Sciatic nerve (tissue), 2 donors: ENCODE data around the gene CBLL1. TPM values are rescaled to one million over a fixed set of nuclear protein-coding genes. Genes with fewer than 3 reads are reported as not detected.
A peak's percentile ranks its signal among the peaks of the same experiment; 100 is the strongest.

ENCODE experiments used
- ATAC-seq: fragments of 200-7000 bp; cut with Tn5 transposase; one replicate; pipeline ENCODE4 v1.9.1; 2020; ENCODE audit warnings: mild to moderate bottlenecking, moderate library complexity
- DNase-seq: peaks from one replicate; pipeline ENCODE4 v3.0.0-alpha.2; 2020; ENCODE audit warnings: low spot score
- intact Hi-C: fragments of 100-400 bp; cut with DNase I; formaldehyde crosslinking; loops from one replicate; pipeline ENCODE4 v1.14.2; 2022
- total RNA-seq: library from RNA; stranded (reverse); fragmentation: NEBNext Ultra II Directional; extraction: Animal tissue kit (Norgen Biotek cat#: 25700); gene quantifications from one replicate; pipeline ENCODE4 v1.2.1, GENCODE V29; 2021
- donor health status: DM: no; HTN: no; CAD: no.
- donor health status: DM: no; HTN: no; CAD: no.

Gene CBLL1
- total RNA-seq, 1 donor from 2014 or later, result 24.0 TPM

DNA sequence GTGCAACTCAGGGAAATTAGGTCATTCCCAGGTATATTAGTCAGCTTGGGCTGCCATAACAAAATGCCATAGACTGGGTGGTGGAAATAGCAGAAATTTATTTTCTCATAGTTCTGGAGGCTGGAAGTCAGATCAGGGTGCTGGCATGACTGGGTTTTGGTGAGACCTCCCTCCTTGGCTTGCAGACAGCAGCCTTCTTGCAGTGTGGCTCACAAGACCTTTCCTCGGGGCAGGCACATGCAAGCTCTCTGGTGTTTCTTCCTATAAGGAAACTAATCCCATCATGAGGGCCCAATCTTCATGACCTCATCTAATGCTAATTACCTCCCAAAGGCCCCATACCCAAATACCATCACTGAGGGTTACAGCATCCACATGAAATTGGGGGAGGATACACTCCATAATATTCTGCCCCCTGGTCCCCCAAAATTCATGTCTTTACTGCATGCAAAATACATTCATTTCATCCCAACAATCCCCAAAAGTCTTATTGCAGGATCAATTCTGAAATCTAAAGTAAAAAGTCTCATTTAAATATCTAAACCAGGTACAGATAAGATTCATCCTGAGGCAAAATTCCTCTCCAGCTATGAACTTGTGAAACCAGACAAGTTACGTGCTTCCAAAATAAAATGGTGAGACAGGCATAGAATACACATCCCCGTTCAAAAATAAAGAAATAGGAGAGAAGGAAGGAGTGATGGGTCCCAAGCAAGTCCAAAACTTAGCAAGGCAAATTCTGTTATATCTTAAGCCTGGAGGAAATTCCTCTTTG is 17.4 kb upstream of the CBLL1 start:
- DNase-seq (no peak), ATAC-seq (no peak)
- intact Hi-C loops, result loop anchor here (10.0 kb wide), 2 partner anchors 148 to 262 kb away; no protein-coding TSS in a partner anchor

DNA sequence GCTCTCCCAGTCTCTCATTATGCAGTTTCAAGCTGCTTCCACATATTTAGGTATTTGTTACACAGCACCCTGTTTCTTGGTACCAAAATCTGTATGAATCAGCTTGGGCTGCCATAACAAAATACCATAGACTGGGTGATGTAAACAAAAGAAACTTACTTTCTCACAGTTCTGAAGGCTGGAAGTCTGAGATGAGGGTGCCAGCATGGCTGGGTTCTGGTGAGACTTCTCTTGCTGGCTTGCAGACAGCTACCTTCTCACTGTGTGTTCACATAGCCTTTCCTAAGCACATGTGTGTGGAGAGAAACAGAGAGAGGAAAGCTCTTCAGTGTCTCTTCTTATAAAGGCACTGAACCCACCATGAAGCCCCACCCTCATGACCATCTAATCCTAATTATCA is 15.7 kb upstream of the CBLL1 start:
- intact Hi-C loops, result loop anchor here (10.0 kb wide), 2 partner anchors 147 to 263 kb away; no protein-coding TSS in a partner anchor
- DNase-seq (no peak), ATAC-seq (no peak)

DNA sequence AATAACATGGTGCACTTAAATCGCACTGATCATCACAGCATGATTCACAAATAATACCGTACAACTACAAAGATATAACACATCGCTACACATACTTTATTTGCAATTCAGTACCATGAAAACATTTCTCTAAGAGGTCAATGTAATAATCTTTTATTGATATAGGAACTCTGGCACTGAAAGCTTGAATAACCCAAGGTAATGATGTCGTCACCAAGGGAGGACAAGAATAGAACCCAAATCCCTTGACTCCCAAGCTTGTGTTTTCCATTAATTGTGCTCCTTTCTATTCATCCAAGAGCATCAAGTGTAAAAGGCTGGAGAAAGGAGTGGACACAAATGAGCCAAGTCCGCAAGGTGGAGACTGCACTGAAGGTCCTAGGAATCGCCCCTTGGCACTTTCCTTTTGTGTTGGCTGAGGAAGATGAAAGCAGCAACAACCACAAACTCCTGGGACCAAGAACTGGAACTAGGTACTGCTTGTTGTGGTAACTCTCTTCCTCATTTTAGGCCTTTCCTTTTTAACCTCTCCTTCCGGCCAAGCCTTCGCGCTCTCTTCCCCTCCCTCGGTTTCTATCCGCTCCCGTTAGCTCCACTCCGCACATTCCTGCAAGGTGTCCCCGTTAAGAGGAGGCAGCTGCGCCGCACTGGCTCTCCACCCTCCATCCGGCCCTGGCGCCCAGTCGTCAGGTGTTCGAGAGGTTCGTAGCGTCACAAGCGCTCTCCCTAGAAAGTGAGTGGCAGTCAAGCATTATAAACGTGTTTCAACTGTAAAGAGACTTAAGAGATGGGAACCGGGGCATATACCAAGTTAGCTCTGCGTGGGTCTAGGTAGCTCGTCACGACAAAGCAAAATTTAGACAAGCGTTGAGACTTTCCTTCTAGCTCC is 1.0 kb upstream of the CBLL1 start:
- peak; percentile 75 for DNase-seq
- intact Hi-C loops, result loop anchor here (5.0 kb wide), 1 partner anchor 139 kb away; no protein-coding TSS in a partner anchor

DNA sequence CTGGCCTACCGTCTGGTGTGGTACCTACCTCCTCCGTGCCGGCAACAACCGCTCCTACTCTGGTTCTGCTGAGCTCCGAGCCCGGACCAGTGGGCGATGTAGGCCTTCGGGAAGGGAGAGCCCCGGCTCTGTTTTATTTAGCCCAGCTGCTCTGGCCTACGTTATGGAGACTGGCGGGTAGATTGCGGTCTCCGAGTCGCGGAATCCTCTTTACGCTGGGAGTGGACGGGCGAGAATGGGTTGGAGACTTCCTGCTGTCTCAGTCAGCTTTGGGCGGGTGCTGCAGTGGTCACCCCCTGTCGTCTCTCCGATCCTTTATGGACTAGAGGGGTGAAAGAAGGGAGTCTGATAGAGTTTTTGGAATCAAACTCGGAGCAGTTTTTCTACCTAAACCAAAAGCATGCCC is 406 bp downstream of the CBLL1 start:
- intact Hi-C loops, result loop anchor here (5.0 kb wide), 1 partner anchor 138 kb away; no protein-coding TSS in a partner anchor
- ATAC-seq, result peak; percentile 47

More for the DNA sequence above, 1.0 kb upstream of the CBLL1 start:
- peak; percentile 55 for ATAC-seq

DNA sequence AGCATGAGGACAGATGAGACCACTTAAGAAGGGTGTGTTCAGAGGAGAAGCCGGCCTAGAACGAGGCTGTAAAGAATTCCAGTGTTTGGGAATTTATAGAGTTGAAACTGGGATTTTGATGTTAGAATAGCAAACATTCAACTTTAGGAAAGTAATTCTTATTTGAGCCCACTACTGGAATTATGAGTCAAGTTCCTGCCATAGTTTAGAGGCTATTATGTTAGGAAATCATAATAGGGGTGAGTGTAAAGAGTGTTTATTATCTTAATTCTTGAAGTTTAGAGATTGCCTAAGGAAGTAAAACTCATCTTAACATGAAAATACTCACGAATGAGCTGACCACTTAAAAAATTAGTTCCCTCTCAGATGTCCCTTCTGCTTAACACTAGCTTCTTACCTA is 2.1 kb downstream of the CBLL1 start:
- intact Hi-C loops, result no loop called here

More for the DNA sequence above, 406 bp downstream of the CBLL1 start:
- no peak for DNase-seq

DNA sequence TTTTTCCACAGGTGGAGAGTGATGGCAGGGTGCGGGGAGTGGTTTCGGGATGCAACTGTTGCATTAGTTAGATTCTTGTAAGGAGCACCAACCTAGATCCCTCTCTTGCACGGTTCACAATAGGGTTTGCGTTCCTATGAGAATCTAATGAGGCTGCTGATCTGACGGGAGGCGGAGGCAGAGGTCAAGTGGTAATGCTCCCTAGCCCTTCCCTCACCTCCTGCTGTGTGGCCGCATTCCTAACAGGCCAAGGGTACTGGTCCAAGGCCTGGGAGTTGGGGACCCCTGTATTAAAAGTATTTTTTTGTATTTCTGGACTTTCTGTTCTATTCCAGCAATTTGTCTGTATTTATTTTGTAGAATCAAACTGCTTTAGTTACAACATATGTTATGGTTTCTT is 7.2 kb downstream of the CBLL1 start:
- DNase-seq, result no peak
- ATAC-seq, result no peak

More for the DNA sequence above, 2.1 kb downstream of the CBLL1 start:
- DNase-seq, result no peak
- no peak for ATAC-seq

DNA sequence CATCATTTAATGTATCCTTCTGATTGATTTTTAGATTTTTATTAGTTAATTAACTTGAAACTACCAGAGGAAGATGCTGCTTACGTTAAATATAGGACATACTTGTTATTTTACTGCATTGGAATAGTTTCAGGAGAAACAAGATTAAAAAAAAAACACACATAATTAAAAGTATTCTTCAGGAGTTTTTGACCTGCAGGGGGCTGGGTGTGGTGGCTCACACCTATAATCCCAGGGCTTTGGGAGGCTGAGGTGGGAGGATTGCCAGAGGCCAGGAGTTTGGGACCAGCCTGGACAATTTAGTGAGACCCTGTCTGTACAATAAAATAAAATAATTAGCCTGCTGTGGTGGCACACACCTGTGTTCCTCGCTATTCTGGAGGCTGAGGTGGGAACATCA is 10.7 kb downstream of the CBLL1 start:
- intact Hi-C loops, result no loop called here
- ATAC-seq, result no peak
- no peak for DNase-seq

More for the DNA sequence above, 7.2 kb downstream of the CBLL1 start:
- intact Hi-C loops, result no loop called here

DNA sequence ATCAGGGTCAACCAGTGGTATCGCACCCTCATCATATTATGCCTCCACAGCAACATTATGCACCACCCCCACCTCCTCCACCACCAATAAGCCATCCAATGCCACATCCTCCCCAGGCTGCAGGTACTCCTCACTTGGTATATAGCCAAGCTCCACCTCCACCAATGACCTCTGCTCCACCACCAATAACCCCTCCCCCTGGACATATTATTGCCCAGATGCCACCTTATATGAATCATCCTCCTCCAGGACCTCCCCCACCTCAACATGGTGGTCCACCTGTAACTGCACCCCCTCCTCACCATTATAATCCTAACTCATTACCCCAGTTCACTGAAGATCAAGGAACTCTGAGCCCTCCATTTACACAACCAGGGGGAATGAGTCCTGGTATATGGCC is 14.7 kb downstream of the CBLL1 start:
- DNase-seq (no peak), ATAC-seq (no peak)
- intact Hi-C loops, result no loop called here

DNA sequence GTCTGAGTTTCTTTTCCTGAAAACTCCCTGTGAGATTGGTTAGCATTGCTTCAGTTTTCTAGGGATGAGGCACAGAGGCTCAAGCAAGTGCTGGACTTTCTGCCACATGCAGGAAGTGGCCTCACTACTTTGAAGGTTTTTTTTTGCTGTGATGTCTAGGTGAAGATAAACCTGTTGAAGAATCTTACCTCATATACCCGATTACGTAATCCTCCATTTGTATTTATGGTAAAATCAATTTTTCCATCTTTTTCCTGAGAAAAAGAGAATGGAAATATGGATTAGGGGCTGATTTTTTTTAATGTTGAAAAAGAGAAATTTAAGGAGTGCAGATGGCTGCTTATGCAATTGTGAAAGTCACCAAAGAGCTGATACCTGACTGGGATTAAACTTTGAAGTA is 23.4 kb downstream of the CBLL1 start:
- intact Hi-C loops, result no loop called here
- DNase-seq (no peak), ATAC-seq (no peak)

DNA sequence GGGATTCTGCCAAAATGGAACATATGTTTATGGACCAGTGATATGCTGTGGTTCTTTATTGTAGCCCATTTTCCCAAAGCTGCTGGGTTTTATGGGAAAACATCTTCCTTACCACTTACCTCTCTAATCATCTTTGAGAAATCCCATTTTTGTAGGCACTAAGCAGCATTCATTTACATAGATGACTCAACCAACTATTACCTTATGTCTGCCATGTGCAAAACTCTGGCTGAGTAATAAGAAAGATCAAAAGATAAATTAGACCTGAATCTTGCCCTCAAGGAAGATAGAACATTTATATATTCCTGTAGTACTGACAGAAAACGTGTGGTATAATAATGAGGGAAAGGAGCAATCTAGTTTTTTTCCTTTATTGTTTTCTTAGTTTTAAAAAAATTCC is 24.3 kb downstream of the CBLL1 start:
- ATAC-seq (no peak), DNase-seq (no peak)
- intact Hi-C loops, result no loop called here

DNA sequence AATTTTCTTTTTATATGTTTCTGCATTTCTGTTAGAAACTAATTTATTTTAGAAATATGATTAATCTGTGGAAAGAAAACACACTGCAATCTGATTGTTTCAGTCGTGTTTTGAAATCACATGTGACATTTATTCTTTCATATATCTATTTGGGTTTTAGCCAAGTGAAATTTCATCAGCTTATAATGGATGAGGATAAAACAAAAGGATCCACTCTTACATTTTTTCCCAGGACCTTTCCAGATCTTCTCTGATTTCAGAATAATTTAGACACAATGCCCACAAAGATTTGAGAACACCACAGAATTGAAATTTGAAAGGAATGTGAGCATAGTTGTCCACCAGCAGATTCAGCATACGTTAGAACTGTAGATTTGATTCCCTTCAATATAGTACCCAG is 29.1 kb downstream of the CBLL1 start:
- ATAC-seq, result no peak
- DNase-seq, result no peak
- intact Hi-C loops, result no loop called here

DNA sequence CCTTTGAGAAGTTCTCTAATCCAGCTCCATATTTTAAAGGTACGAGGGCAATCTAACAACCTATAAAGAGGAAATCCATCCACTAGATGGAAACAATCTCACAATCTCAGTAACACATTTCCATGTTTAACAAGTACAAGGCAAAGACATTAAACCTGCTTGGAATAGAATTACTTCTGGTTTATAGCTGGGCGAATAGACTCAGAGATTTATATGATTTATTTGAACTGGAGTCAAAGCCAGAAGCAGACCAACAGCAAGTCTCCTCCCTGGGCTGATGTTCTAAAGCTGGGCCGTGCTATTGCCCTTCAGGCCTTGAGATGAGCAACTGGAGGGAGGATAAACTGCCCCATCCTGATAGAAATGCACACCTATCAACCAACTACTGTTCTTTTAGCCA is 33.8 kb downstream of the CBLL1 start:
- intact Hi-C loops, result no loop called here
- ATAC-seq (no peak), DNase-seq (no peak)

DNA sequence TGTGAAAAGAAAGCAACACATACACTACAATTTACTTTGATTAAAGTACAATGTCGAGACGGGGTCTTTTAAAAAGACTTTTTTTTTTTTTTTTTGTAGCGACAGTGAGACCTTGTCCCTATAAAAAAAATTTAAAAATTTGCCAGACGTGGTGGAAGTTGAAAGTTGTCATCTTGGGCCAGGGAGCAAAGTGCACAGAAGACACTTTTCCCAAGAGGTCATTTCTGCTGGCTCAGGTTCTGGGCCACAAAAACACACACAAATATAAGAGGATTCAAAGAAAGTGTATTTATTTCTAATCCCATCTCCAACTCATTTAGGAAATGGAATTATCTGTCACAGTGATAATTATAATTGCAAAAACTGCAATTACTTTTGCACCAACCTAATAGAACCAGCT is 34.3 kb downstream of the CBLL1 start:
- intact Hi-C loops, result no loop called here
- no peak for DNase-seq
- ATAC-seq, result no peak

DNA sequence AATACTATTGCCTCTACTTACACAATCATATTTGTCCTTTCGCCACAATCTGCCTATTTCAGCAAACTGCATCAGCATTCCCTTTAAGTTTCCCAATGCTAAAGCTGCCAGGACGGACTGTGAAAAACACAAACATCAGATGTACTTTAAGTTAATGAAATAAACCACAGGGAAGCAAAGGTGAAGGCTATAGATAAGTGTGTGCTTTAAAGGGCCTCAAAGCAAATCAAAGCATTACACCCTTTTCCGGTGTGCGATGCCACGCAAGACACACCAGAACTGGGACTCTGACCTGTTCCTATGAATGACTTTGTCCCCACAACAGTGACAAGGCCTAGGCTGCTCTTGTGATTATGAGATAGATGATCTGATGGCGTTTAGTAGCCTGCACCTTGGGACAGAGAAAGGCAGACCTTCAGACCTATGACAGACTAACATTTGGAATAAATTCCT is 35.7 kb downstream of the CBLL1 start:
- ATAC-seq (no peak), DNase-seq (no peak)
- intact Hi-C loops, result loop anchor here (1.0 kb wide), 1 partner anchor 30 kb away; no protein-coding TSS in a partner anchor

DNA sequence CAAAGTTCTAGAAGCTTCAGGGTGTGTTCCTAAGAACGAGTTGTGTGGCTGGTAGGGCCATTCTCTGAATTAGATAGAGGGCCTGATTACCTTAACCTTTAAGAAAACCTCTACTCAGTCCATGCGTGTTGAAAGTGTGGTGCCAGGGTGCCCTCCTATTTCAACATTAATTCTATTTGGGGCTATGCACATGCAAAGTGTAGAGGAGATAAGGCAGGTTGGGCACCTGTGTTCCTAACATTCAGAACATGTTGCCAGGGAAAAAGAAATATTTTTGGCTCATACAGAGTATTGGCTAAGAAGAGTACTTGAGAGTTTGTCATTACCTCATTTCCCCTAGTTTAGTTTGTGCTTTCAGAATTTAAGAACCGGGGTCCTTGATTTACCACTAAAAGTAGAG is 38.4 kb downstream of the CBLL1 start:
- DNase-seq (no peak), ATAC-seq (no peak)
- intact Hi-C loops, result no loop called here

DNA sequence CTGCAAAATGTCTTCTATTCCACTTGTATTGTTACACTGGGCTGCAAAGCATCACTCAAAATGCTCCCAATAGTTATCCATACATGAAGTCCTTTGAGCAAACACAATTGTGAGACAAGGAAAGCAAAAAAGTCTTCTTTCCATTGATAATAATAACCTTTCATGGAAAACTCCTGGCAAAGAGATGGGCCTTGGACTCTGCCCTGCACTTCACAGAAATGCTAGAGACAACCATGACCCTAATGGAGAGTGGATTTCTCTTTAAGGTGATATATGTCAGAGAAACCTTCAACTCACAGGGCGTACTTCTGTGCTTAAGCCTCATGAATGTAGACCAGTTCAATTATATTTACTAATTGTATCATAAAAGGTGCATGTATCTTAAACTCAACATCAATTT is 39.7 kb downstream of the CBLL1 start:
- no peak for DNase-seq
- ATAC-seq, result no peak
- intact Hi-C loops, result no loop called here

DNA sequence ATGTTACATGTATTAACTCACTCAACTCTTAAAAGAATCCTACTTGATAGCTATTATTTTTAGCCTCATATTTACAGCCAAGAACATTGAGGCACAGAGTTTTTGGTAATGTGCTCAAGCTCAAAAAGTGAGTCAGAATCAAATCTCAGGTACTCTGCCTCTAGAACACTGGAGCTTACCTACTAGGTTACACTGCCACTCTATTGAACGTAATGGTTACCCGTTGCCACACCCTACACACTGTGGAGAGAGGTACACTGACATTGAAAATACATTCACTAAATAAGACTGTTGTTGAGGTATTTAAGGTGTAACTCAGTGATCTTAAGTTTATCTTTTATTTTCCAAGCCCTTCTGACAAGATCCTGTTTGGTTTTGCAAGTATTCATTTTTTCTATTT is 41.2 kb downstream of the CBLL1 start:
- DNase-seq (no peak), ATAC-seq (no peak)
- intact Hi-C loops, result no loop called here

DNA sequence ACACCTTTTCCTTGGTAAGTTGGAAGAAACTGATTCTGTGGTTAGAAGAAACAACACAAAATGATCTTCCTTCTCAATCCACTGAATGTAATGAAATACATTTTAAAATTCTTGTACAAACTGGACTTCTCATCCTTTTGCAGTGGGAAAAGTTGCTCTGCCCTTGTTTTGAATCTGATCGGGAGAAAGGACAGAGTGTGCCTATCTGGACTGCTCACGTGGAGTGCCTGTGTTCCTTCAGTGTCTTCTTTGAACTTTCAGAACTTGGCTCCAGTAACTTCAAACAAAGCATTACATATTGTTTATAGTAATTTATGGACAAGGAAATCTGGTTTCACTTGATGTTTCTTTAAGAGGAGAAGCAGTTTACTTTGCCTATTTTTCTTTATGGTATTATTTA is 42.0 kb downstream of the CBLL1 start:
- DNase-seq, result no peak
- intact Hi-C loops, result no loop called here
- no peak for ATAC-seq

DNA sequence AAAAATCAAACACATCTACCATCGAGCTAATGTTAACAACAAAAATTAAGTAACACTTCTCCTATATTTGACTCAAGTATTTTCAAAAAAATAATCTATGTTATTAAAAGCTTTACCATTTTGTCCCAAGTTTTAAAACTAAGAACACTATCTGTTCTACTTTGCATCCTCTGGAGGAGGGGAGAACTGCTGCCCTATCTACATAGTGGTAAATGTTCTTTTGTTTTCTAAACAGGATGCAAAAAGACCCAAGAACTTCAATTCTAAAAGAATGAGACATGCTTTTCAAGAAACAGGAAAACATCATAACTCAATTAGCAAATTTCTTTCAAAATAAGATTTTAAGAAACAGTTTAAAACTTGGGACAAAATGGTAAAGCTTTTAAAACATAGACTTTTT is 44.3 kb downstream of the CBLL1 start:
- no peak for DNase-seq
- intact Hi-C loops, result no loop called here
- no peak for ATAC-seq

DNA sequence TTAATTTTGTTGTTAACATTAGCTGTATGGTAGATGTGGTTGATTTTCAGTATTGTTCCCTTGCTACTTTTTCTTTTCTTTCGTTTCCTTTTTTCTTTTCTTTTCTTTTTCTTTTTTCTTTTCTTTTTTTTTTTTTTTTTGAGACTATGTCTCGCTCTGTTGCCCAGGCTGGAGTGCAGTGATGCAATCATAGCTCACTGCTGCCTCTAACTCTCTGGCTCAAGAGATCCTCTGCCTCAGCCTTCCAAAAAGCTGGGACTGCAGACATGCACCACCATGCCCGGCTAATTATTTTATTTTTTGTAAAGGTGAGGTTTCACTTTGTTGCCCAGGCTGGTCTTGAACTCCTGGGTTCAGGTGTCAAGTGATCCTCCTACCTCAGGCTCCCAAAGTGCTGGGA is 44.7 kb downstream of the CBLL1 start:
- intact Hi-C loops, result no loop called here
- DNase-seq (no peak), ATAC-seq (no peak)
